ENCODE measurements around the gene PRMT9.
A peak's percentile ranks its signal among the peaks of the same experiment; 100 is the strongest.

PRMT9 gene

DNA sequence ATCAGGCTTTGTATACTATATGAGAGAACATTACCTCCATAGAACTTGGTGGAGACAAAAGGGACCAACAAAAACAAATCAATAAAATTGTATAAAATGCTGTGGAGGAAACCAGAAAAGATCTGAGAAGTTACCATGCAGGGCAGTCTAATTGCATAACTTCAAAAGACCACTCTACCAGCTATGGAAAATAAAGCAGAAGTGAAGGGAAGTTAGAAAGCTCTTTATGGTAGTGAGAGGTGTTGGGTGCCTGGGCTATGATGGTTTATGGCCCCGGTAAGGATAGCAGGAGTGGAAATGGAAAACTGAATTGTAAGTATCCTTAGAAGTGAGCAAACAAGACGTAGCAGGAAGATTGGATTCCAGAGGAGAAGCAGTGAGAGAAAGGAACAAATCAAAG lies 63.6 kb downstream of the PRMT9 start:
- POLR2A ChIA-PET, result no interaction called here
- CTCF ChIA-PET, result interaction anchor here (1.7 kb wide), 1 partner anchor 247 kb away, joined by 6 read pairs; no protein-coding TSS in a partner anchor
- no peak for TF ChIP-seq L3MBTL2 (conservative IDR thresholded peaks at IDR 0.05)
- no peak for TF ChIP-seq FOXK2 (IDR thresholded peaks at IDR 0.05)
- no peak for TF ChIP-seq SUZ12 (IDR thresholded peaks at IDR 0.05)
- no peak for TF ChIP-seq FOXM1 (IDR thresholded peaks at IDR 0.05; ENCODE audit: borderline replicate concordance)
- TF ChIP-seq LEF1 (IDR thresholded peaks at IDR 0.05; ENCODE audit: borderline replicate concordance), result no peak
- TF ChIP-seq, protein P1, sequence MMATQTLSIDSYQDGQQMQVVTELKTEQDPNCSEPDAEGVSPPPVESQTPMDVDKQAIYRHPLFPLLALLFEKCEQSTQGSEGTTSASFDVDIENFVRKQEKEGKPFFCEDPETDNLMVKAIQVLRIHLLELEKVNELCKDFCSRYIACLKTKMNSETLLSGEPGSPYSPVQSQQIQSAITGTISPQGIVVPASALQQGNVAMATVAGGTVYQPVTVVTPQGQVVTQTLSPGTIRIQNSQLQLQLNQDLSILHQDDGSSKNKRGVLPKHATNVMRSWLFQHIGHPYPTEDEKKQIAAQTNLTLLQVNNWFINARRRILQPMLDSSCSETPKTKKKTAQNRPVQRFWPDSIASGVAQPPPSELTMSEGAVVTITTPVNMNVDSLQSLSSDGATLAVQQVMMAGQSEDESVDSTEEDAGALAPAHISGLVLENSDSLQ (IDR thresholded peaks at IDR 0.05), result no peak
- TF ChIP-seq ARNT (IDR thresholded peaks at IDR 0.05), result no peak
- TF ChIP-seq BHLHE40 (IDR thresholded peaks at IDR 0.05; ENCODE audit: borderline replicate concordance), result no peak
- no peak for TF ChIP-seq SP1 (IDR thresholded peaks at IDR 0.05)
- TF ChIP-seq ELF4 (IDR thresholded peaks at IDR 0.05), result no peak
- no peak for TF ChIP-seq ZNF384 (IDR thresholded peaks at IDR 0.05)
- TF ChIP-seq CTBP1 (IDR thresholded peaks at IDR 0.05; ENCODE audit: borderline replicate concordance), result no peak
- no peak for DNase-seq (ENCODE audit: extremely low spot score)

DNA sequence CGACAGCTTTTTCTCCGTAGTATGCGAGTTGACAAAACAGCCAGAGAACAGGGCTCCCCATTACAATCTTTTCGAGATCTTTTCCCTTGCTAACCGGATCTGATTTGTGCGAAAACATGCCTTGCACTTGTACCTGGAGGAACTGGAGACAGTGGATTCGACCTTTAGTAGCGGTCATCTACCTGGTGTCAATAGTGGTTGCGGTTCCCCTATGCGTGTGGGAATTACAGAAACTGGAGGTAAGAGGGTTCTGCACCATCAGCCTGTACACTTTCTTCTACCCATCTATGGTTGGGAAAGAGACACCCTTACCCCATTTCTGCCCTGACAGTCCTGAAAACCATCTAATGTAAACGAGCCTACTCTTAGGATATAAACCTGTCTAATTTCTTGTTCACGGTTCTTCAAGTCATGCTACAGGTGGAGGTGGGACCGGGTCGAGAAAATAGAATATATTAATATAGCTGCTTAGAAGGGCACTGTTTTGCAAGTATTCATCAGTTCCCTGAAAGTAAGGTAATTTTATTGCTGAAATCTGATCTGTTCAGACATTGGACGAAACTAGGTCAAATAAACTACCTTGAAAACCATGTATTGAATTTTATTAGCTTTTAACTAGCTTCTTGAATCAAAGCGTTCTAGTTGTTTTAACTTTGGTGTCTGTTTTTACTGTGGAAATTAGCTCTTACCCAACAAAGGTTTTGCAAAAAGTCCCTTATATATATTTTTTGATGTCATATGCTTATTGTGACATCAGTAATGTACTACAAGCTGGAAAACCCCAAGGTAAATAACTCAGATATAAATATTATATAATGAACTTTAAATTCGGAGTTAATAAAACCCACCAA lies 65.9 kb downstream of the PRMT9 start:
- ChIA-PET POLR2A (interaction anchor here (0.9 to 3.6 kb wide), 19 partner anchors 9 to 672 kb away, joined by 3 to 42 read pairs (median 5); partner anchors contain the start of genes ARHGAP10, PRMT9 and TTC29), CTCF (interaction anchor here (0.8 to 2.6 kb wide), 6 partner anchors 9 to 248 kb away, joined by 3 to 23 read pairs (median 4); partner anchors contain the start of gene PRMT9)
- TF ChIP-seq NFRKB (IDR thresholded peaks at IDR 0.05) (no peak), SUZ12 (IDR thresholded peaks at IDR 0.05) (no peak), CTBP1 (IDR thresholded peaks at IDR 0.05; ENCODE audit: borderline replicate concordance) (no peak), L3MBTL2 (conservative IDR thresholded peaks at IDR 0.05) (no peak), ARNT (IDR thresholded peaks at IDR 0.05) (no peak), BHLHE40 (IDR thresholded peaks at IDR 0.05; ENCODE audit: borderline replicate concordance) (no peak), FOXM1 (IDR thresholded peaks at IDR 0.05; ENCODE audit: borderline replicate concordance) (no peak), HDGF (IDR thresholded peaks at IDR 0.05; ENCODE audit: borderline replicate concordance) (no peak), LEF1 (IDR thresholded peaks at IDR 0.05; ENCODE audit: borderline replicate concordance) (no peak), ZNF384 (IDR thresholded peaks at IDR 0.05) (no peak), SP1 (IDR thresholded peaks at IDR 0.05) (no peak), ELF4 (IDR thresholded peaks at IDR 0.05) (no peak), TARDBP (IDR thresholded peaks at IDR 0.05) (no peak), FOXA1 (IDR thresholded peaks at IDR 0.05) (no peak), FOXK2 (IDR thresholded peaks at IDR 0.05) (no peak)
- TF ChIP-seq, protein P1 (IDR thresholded peaks at IDR 0.05), result no peak
- DNase-seq (ENCODE audit: extremely low spot score), result no peak

DNA sequence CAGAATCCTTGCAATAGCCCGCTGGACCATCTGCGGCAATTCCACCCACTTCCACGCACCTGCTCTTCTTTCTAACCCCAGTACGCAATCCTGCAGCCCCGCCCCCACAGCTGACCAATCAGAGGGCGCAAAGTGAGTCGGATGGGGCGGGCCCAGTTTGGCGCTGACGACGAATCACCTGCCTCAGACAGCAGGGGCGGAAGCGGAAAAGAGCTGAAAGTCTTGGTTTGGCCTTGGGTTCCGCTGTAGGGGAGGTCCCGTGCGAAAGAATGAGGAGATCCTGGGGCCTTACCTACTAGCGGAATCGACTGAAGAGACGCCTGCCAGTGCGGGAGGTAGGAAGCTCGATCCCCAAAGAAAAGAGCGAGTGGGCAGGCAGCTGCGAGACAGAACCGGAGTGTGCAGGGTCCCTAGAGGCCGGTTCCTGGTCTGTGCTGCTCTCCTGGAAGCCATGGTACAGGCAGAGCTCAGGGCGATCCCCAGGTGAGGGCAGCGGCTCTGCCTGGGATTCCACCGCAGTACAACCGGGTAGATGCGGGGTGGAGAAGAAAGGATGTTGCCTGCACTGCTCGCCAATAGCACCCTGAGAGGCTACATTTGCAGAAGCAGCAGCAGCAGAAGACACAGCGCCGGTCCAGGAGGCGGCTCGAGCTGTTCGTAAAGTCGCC lies 66.7 kb downstream of the PRMT9 start, which contains the start of gene TMEM184C:
TMEM184C (plus strand) TSS at position 225 of the 668 bp plus-strand sequence. CDS start 560 bp downstream, outside the sequence.
- POLR2A ChIA-PET, result interaction anchor here (0.5 to 3.6 kb wide), 28 partner anchors 9 to 672 kb away, joined by 3 to 42 read pairs (median 4); partner anchors contain the start of genes ARHGAP10, PRMT9 and TTC29
- CTCF ChIA-PET, result interaction anchor here (0.8 to 2.6 kb wide), 7 partner anchors 10 to 598 kb away, joined by 3 to 23 read pairs (median 3); partner anchors contain the start of gene PRMT9
- DNase-seq (ENCODE audit: extremely low spot score), result peak; percentile 94
- TF ChIP-seq TARDBP (IDR thresholded peaks at IDR 0.05), result no peak
- TF ChIP-seq NFRKB (IDR thresholded peaks at IDR 0.05), result no peak
- TF ChIP-seq CTBP1 (IDR thresholded peaks at IDR 0.05; ENCODE audit: borderline replicate concordance), result no peak
- TF ChIP-seq FOXM1 (IDR thresholded peaks at IDR 0.05; ENCODE audit: borderline replicate concordance), result no peak
- no peak for TF ChIP-seq FOXK2 (IDR thresholded peaks at IDR 0.05)
- TF ChIP-seq L3MBTL2 (conservative IDR thresholded peaks at IDR 0.05), result peak; percentile 74

DNA sequence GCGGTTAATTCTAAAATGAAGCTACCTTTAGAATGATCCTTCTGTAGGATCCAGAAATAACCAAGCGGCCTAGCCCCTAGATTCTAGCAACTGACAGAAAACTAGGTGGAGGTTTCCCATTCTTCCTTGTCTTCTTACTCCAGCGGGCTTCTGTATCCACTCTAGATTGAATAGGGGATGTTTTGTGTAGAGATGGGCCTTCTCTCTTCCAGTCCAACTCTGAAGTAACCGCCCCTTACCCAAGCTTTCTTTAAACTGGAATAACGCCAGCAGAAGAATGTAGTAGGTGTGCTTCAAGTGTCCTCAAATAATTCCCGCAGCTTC lies 67.2 kb downstream of the PRMT9 start:
- ChIA-PET CTCF (interaction anchor here (0.7 to 2.6 kb wide), 8 partner anchors 12 to 598 kb away, joined by 3 to 23 read pairs (median 3); partner anchors contain the start of gene PRMT9), POLR2A (interaction anchor here (0.5 to 3.6 kb wide), 26 partner anchors 9 to 671 kb away, joined by 3 to 42 read pairs (median 4); partner anchors contain the start of genes ARHGAP10, PRMT9 and TTC29)
- TF ChIP-seq FOXK2 (IDR thresholded peaks at IDR 0.05), result no peak
- no peak for TF ChIP-seq LEF1 (IDR thresholded peaks at IDR 0.05; ENCODE audit: borderline replicate concordance)
- no peak for TF ChIP-seq NFRKB (IDR thresholded peaks at IDR 0.05)
- no peak for TF ChIP-seq FOXM1 (IDR thresholded peaks at IDR 0.05; ENCODE audit: borderline replicate concordance)
- TF ChIP-seq ARNT (IDR thresholded peaks at IDR 0.05), result no peak
- no peak for TF ChIP-seq ZNF384 (IDR thresholded peaks at IDR 0.05)
- no peak for TF ChIP-seq HDGF (IDR thresholded peaks at IDR 0.05; ENCODE audit: borderline replicate concordance)
- DNase-seq (ENCODE audit: extremely low spot score), result no peak

DNA sequence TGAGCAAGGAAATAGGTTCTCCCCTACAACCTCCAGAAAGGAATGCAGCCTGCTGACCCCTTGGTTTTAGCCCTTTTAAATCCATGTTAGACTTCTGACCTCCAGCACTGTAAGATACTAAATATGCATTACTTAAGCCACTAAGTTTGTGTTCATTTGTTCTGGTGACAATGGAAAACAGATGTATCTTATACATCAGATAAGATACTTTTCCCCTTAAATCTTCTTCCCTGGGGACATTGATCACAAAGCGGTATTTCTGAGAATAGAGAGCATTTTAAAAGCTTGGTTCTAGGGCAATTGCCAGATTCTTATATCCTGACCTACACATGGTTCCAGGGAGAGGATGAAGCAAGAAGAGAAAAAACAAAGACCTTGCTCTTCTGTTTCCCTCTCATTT lies 73.3 kb downstream of the PRMT9 start:
- DNase-seq (ENCODE audit: extremely low spot score), result no peak
- POLR2A ChIA-PET, result no interaction called here
- CTCF ChIA-PET, result no interaction called here
- TF ChIP-seq FOXM1 (IDR thresholded peaks at IDR 0.05; ENCODE audit: borderline replicate concordance), result no peak

DNA sequence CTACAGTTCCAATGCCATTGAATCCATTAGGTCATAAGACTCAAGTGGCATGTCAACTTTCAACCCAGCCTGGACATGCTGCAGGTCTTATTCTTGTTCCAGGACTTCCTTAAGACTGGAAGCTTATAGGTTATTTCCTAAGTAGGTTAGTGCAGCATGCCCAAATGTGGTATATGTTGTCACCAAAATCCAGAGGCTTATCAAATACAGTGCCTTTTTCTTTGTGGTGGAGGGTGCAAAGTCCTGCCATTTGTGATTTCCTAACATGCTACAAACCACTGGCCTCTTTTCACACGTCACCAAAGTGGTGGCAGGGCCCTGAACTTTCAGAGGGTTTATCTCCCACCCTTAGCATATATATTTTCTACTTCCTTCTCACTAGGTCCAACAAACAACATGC lies 76.5 kb downstream of the PRMT9 start:
- POLR2A ChIA-PET, result interaction anchor here (1.0 to 1.4 kb wide), 2 partner anchors 9 to 10 kb away, joined by 3 to 4 read pairs; partner anchors contain the start of gene TMEM184C
- CTCF ChIA-PET, result interaction anchor here (1.3 kb wide), 2 partner anchors 9 to 260 kb away, joined by 3 read pairs; no protein-coding TSS in a partner anchor

More for the DNA sequence above, 76.5 kb downstream of the PRMT9 start:
- no peak for DNase-seq (ENCODE audit: extremely low spot score)
- TF ChIP-seq CTBP1 (IDR thresholded peaks at IDR 0.05; ENCODE audit: borderline replicate concordance) (no peak), NFRKB (IDR thresholded peaks at IDR 0.05) (no peak), FOXM1 (IDR thresholded peaks at IDR 0.05; ENCODE audit: borderline replicate concordance) (no peak), SUZ12 (IDR thresholded peaks at IDR 0.05) (no peak), BHLHE40 (IDR thresholded peaks at IDR 0.05; ENCODE audit: borderline replicate concordance) (no peak), SP1 (IDR thresholded peaks at IDR 0.05) (no peak), ARNT (IDR thresholded peaks at IDR 0.05) (no peak), TARDBP (IDR thresholded peaks at IDR 0.05) (no peak), FOXK2 (IDR thresholded peaks at IDR 0.05) (no peak), HDGF (IDR thresholded peaks at IDR 0.05; ENCODE audit: borderline replicate concordance) (no peak), ELF4 (IDR thresholded peaks at IDR 0.05) (no peak), FOXA1 (IDR thresholded peaks at IDR 0.05) (no peak), ZNF384 (IDR thresholded peaks at IDR 0.05) (no peak)
- TF ChIP-seq, protein P1 (IDR thresholded peaks at IDR 0.05), result no peak

All from HEK293T (cell line).